IPS DF 6.9 (cell line): ENCODE measurements around the gene RALA.
"Not testable (repeated sequence)": the region's sequence is repeated elsewhere in the genome, so short reads cannot be mapped to it uniquely, and the experiment has no call there.

Experiments used
- DNase-seq: peaks from one replicate; pipeline ENCODE4 v3.0.0-alpha.2; 2013; ENCODE audit warnings: low read depth, low spot score
- H3K27ac ChIP-seq: one replicate; pipeline ENCODE4 v1.5.1; 2013; ENCODE audit warnings: low read length, control low read depth
- H3K27me3 ChIP-seq: 2 replicates; pipeline ENCODE4 v1.6.1; 2013; ENCODE audit warnings: mild to moderate bottlenecking, low read length; ENCODE audit not compliant: control insufficient read depth, insufficient read depth
- H3K36me3 ChIP-seq: 2 replicates; pipeline ENCODE4 v1.6.1; 2013; ENCODE audit warnings: low read length; ENCODE audit not compliant: control insufficient read depth, insufficient read depth
- H3K4me1 ChIP-seq: 2 replicates; pipeline ENCODE4 v1.6.1; 2013; ENCODE audit warnings: low read length; ENCODE audit not compliant: control insufficient read depth, insufficient read depth
- H3K4me3 ChIP-seq: 2 replicates; pipeline ENCODE4 v1.5.1; 2013; ENCODE audit warnings: mild to moderate bottlenecking, low read length
- H3K9me3 ChIP-seq: 2 replicates; pipeline ENCODE4 v1.6.1; 2013; ENCODE audit warnings: low read length, inconsistent platforms; ENCODE audit not compliant: control insufficient read depth, insufficient read depth
- WGBS: extraction: QIAGEN DNeasy Blood & Tissue Kit; methylation state at CpG from one replicate; pipeline ENCODE4 v1.1.7; 2013; ENCODE audit warnings: mixed read lengths, missing lambda C conversion rate; ENCODE audit not compliant: insufficient read length, insufficient coverage; 5-methylcytosine and 5-hydroxymethylcytosine counted together

Gene RALA

DNA sequence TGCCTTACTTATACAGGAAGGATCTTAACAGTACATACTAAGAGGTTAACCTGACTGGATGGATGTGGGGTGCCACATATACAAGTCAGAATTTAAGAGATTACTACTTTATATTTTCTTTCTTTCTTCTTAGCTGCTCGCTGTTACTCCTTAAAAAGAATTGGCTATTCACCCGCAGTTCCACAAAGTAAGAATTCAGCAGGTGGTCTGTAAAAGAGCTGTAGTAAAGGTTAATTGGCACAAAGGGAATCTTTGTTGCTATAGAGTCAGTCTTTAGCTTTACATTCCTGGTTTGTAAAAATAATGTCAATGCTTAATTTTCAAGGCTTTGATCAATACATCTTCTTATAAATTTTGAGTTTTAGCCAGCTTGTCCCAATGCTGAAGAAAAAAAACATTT is 43.2 kb downstream of the RALA start:
- no peak for DNase-seq
- Histone ChIP-seq H3K4me1 (no peaks in the 10 kb centered on the region), H3K9me3 (peaks cover under 1% of the 10 kb centered on the region; the same call in 1 of the 2 replicates), H3K27me3 (no peaks in the 10 kb centered on the region), H3K36me3 (no peaks in the 10 kb centered on the region), H3K27ac (no peak overlapping the region), H3K4me3 (no peak overlapping the region)
- no CpG with 5 or more reads among the region's 2 CpGs for WGBS

DNA sequence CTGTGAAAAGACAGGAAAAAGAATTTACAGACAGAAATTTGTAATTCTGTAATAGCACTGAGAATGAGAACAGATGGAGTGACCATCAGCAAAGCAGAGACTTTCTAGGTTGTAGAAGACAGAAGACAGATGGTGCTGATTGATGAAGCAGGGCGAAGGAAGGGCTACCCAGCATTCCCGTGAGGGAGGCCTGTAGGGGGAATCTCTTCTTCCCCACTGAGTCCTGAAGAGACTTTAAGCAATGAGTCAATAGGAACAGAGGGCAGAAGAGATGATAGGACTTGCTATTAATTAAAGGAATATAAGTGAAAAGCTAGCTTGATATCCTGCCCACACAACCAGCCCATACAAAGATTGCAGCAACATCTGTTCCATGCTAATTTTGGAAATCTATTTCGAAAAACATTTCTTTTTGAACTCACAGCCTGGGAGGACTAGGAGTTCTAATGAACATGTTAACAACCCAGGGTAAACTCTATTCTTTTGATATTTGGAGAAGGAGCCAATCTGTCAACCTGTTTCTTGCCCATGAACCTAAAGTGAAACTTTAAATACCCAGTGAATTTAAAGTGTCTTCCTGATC is 44.1 kb downstream of the RALA start:
- Histone ChIP-seq H3K36me3 (no peaks in the 10 kb centered on the region), H3K27me3 (no peaks in the 10 kb centered on the region), H3K9me3 (no peaks in the 10 kb centered on the region), H3K4me3 (no peak overlapping the region), H3K4me1 (no peaks in the 10 kb centered on the region), H3K27ac (no peak overlapping the region)
- no peak for DNase-seq
- no CpG with 5 or more reads among the region's 3 CpGs for WGBS

DNA sequence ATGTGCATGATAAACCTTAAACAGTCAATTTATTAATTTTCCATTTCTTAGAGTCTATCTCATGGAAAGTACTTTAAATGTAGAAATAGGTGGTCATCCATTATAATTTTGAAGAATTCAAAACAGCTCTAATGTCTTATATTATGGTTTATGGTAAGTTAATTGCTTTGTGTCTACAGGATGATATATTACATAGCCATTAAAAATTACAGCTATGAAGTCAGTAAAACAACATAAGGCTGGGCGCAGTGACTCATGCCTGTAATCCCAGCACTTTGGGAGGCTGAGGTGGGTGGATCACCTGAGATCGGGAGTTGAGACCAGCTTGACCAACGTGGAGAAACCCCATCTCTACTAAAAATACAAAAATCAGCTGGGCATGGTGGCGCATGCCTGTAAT is 44.9 kb downstream of the RALA start:
- not testable (repeated sequence) for H3K27me3 ChIP-seq, H3K9me3 ChIP-seq, H3K27ac ChIP-seq, H3K36me3 ChIP-seq, DNase-seq, H3K4me3 ChIP-seq, H3K4me1 ChIP-seq
- WGBS, result no CpG with 5 or more reads among the region's 4 CpGs

DNA sequence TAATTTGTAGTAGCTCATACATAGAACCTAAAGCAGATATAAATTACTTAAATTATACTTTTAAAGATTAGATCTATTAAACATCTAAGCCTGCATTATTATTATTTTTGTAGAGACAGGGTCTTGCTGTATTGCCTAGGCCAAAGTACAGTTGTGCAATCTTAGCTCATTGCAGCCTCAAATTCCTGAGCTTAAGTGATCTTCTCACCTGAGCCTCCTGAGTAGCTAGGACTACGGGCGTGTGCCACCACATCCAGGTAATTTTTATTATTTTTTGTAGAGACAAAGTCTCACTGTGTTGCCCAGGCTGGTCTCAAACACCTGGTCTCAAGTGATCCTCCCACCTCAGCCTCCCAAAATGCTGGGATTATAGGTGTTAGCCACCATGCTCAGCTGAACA is 46.7 kb downstream of the RALA start:
- no peaks in the 10 kb centered on the region for H3K27me3 ChIP-seq
- H3K9me3 ChIP-seq, result no peaks in the 10 kb centered on the region
- no peak overlapping the region for H3K27ac ChIP-seq
- DNase-seq, result no peak
- H3K36me3 ChIP-seq, result no peaks in the 10 kb centered on the region
- WGBS, result no CpG with 5 or more reads among the region's 2 CpGs
- H3K4me1 ChIP-seq, result no peaks in the 10 kb centered on the region
- H3K4me3 ChIP-seq, result no peak overlapping the region

DNA sequence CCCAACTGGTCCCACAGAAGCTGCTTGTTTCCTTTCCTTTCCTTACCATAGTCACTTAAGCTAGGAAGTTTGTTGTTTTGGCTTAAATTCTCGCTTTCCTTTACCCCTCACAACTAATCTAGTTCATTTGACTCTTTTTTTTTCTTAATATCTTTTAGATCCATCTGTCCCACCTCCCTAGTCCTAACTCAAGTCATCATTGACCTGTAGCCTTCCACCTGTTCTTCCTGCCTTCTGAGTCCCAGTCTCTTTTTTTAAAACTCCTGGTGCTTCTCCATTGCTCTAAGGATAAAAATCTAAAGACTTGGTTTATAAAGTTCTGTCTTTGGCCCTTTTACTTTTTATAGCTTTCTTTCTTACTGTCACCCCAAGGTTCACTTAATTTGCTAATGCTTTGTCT is 47.6 kb downstream of the RALA start:
- DNase-seq, result no peak
- Histone ChIP-seq H3K27ac (no peak overlapping the region), H3K4me3 (no peak overlapping the region), H3K4me1 (no peaks in the 10 kb centered on the region), H3K36me3 (no peaks in the 10 kb centered on the region), H3K27me3 (no peaks in the 10 kb centered on the region), H3K9me3 (no peaks in the 10 kb centered on the region)
- no CpG with 5 or more reads among the region's 1 CpG for WGBS

DNA sequence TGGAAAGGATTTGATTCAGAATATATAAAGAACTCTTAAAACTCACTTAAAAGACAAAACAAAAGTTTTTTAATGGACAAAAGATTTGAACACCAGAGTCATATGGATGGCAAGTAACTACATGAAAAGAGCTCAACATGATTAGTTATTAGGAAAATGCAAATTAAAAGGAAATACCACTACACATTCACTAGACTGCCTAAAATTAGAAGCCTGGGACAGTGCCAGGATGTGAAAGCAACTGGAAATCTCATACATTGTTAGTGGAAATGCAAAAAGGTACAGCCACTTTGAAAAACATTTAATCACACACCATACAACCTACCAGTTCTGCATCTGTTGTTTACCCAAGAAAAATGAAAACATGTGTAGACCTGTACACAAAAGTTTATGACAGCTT is 48.8 kb downstream of the RALA start:
- Histone ChIP-seq H3K9me3 (no peaks in the 10 kb centered on the region), H3K36me3 (no peaks in the 10 kb centered on the region), H3K27me3 (no peaks in the 10 kb centered on the region), H3K4me1 (no peaks in the 10 kb centered on the region), H3K4me3 (no peak overlapping the region), H3K27ac (no peak overlapping the region)
- no peak for DNase-seq

DNA sequence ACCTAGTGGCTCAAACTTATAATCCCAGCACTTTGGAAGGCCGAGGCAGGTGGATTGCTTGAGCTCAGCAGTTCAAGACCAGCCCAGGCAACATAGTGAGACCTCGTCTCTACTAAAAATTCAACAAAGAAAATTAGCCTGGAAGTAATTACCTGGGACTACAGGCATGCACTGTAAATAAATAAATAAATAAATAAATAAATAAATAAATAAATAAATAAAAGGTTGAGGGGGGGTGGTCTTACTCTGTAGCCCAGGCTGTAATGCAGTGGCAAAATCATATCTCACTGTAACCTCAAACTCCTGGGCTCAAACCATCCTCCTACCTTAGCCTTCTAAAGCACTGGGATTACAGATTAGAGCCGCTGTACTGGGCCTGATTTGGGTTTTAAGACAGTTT is 50.5 kb downstream of the RALA start:
- Histone ChIP-seq H3K27me3 (no peaks in the 10 kb centered on the region), H3K4me1 (no peaks in the 10 kb centered on the region), H3K27ac (no peak overlapping the region), H3K36me3 (no peaks in the 10 kb centered on the region), H3K9me3 (no peaks in the 10 kb centered on the region), H3K4me3 (no peak overlapping the region)
- no CpG with 5 or more reads among the region's 3 CpGs for whole genome bisulfite sequencing
- no peak for DNase-seq

DNA sequence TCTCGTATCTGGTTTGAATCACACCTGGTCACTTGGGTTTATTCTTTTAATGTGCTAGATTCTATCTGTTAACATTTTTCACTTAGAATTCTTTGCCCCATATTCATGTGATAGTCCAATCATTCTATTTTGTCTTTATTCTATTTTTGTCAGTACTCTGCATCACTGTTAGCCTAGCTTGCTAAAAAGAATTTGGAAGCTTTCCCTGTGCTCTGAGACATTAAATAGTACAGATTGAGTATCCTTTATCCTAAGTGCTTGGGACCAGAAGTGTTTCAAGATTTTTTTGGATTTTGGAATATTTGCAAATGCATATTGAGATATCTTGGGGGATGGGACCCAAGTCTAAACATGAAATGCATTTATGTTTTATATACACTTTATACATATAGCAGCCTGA is 51.0 kb downstream of the RALA start:
- H3K36me3 ChIP-seq, result no peaks in the 10 kb centered on the region
- H3K4me3 ChIP-seq, result no peak overlapping the region
- no peak for DNase-seq
- H3K27me3 ChIP-seq, result no peaks in the 10 kb centered on the region
- no peaks in the 10 kb centered on the region for H3K9me3 ChIP-seq
- no CpG with 5 or more reads among the region's 1 CpG for WGBS
- no peak overlapping the region for H3K27ac ChIP-seq
- H3K4me1 ChIP-seq, result no peaks in the 10 kb centered on the region

DNA sequence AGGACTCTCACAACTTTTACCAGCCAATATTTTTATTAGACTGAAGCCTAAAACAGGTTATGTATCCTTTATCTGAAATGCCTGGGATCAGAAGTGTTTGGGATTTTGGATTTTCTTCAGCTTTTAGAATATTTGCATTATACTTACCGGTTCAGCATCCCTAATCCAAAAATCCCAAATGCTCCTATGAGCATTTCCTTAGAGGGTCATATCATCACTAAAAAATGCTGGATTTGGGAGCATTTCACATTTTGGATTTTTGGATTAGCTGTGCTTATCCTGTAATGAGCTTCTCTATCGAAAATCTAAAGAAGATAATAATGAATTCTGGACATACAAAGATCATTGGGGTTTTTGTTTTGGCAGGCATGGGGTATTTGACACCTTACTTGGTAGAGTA is 53.0 kb downstream of the RALA start:
- Histone ChIP-seq H3K36me3 (no peaks in the 10 kb centered on the region), H3K27me3 (no peaks in the 10 kb centered on the region), H3K9me3 (no peaks in the 10 kb centered on the region), H3K27ac (no peak overlapping the region), H3K4me1 (peaks cover 1% of the 10 kb centered on the region; the same call in 1 of the 2 replicates), H3K4me3 (no peak overlapping the region)
- WGBS, result no CpG with 5 or more reads among the region's 2 CpGs
- DNase-seq, result no peak

DNA sequence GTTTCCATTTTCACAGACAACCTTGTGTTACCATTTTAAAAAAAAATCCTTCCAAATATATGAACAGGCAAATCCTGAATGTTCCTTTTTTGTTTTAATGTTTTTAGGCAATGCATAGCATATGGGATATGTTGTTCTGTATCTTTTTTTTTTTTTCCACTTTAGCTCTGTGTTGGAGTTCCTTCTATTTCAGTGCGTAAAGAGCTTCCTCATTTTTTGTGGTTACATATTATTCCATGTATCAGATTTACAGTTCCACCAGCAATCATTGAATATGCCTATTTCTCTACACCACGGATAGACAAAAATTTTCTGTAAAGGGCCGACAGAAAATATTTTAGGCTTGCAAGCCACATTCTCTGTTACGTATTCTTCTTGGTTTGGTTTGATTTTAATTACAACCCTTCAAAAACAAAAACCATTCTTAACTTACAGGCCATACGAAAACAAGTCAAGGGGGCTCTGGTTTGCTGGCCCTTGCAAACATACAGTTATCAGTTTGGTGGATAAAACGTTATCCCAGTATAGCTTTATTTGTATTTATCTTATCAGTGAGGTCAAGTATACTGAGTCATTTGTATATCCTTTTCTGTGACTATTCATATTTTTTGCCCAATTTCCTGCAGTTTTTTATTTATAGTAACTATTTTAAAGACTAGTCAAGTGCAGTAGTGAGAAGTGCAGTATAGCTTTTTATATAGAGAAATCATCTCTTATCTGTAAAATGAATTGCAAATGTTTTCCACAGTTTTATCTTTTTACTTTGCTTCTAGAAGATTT is 55.7 kb downstream of the RALA start:
- no peak overlapping the region for H3K27ac ChIP-seq
- no peak for DNase-seq
- H3K4me1 ChIP-seq, result peaks cover 2% of the 10 kb centered on the region; the same call in 1 of the 2 replicates
- no peaks in the 10 kb centered on the region for H3K9me3 ChIP-seq
- WGBS, result no CpG with 5 or more reads among the region's 6 CpGs
- H3K4me3 ChIP-seq, result no peak overlapping the region
- H3K27me3 ChIP-seq, result no peaks in the 10 kb centered on the region
- H3K36me3 ChIP-seq, result no peaks in the 10 kb centered on the region

DNA sequence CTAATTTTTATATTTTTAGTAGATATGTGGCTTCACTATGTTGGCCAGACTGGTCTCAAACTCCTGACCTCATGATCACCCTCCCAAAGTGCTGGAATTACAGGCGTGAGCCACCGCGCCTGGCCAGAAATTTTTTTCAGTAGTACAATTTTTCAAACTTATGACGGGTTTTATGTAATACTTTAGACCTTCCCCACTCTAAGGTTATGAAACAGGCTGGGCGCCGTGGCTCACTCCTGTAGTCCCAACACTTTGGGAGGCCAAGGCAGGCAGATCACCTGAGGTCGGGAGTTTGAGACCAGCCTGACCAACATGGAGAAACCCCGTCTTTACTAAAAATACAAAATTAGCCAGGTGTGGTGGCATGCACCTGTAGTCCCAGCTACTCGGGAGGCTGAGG is 56.5 kb downstream of the RALA start:
- not testable (repeated sequence) for H3K27ac ChIP-seq, H3K27me3 ChIP-seq, H3K4me3 ChIP-seq, H3K4me1 ChIP-seq, H3K9me3 ChIP-seq, H3K36me3 ChIP-seq, DNase-seq
- WGBS, result no CpG with 5 or more reads among the region's 9 CpGs
